ENCODE results near the gene ZNF487. TPM values are rescaled to one million over a fixed set of nuclear protein-coding genes. Genes with fewer than 3 reads are reported as not detected.

Gene ZNF487
- total and polyA plus RNA-seq, 2 experiments from 2014 or later: 8.1 to 8.9 TPM

- H3K27me3 ChIP-seq: no peaks in the 10 kb centered on the region
- H3K36me3 ChIP-seq (replicated peaks; ENCODE audit: insufficient read depth, low read depth): no peaks in the 10 kb centered on the region
- H3K79me2 ChIP-seq: no peaks in the 10 kb centered on the region
- H3K4me1 ChIP-seq (ENCODE audit: insufficient read depth): peaks cover 14% of the 10 kb centered on the region
- no peaks in the 10 kb centered on the region for H3K9me3 ChIP-seq (ENCODE audit: low read depth)
- TF ChIP-seq CTCF (IDR thresholded peaks at IDR 0.05; ENCODE audit: poor library complexity) (no peak), EZH2phosphoT487 (IDR thresholded peaks at IDR 0.05; ENCODE audit: low read depth, severe bottlenecking, unreplicated experiment) (no peak), EZH2 (IDR thresholded peaks at IDR 0.05; ENCODE audit: borderline replicate concordance) (no peak)
- no peak overlapping the region for H3K27ac ChIP-seq
- H3K4me2 ChIP-seq: no peak overlapping the region
- no peak overlapping the region for H2AFZ ChIP-seq
- no peaks in the 10 kb centered on the region for H4K20me1 ChIP-seq (ENCODE audit: insufficient read depth, poor library complexity, severe bottlenecking)
- DNase-seq (ENCODE audit: low spot score): no peak
- no peaks in the 10 kb centered on the region for H3K9me2 ChIP-seq (replicated peaks; ENCODE audit: insufficient read depth)
- H3K4me3 ChIP-seq: no peak overlapping the region
- WGBS (ENCODE audit: low lambda C conversion rate, missing lambda C conversion rate): 79% methylated on average over 14 of the region's 14 CpGs
Observed at GRCh38 chr10:43417950-43418768, 18.8 kb upstream of the ZNF487 start.

GRCh38 chr10:43419997-43420368, 16.9 kb upstream of the ZNF487 start:
- WGBS (ENCODE audit: low lambda C conversion rate, missing lambda C conversion rate): 87% methylated on average over 18 of the region's 18 CpGs
- no peaks in the 10 kb centered on the region for H3K79me2 ChIP-seq
- peak overlapping the region; percentile 88 for H3K4me2 ChIP-seq
- no peaks in the 10 kb centered on the region for H3K27me3 ChIP-seq
- H3K4me1 ChIP-seq (ENCODE audit: insufficient read depth): peaks cover 14% of the 10 kb centered on the region
- no peaks in the 10 kb centered on the region for H4K20me1 ChIP-seq (ENCODE audit: insufficient read depth, poor library complexity, severe bottlenecking)
- H2AFZ ChIP-seq: peak overlapping the region; percentile 90
- H3K27ac ChIP-seq: peak overlapping the region; percentile 99
- no peaks in the 10 kb centered on the region for H3K36me3 ChIP-seq (replicated peaks; ENCODE audit: insufficient read depth, low read depth)
- H3K4me3 ChIP-seq: peak overlapping the region; percentile 27
- TF ChIP-seq EZH2 (IDR thresholded peaks at IDR 0.05; ENCODE audit: borderline replicate concordance) (no peak), EZH2phosphoT487 (IDR thresholded peaks at IDR 0.05; ENCODE audit: low read depth, severe bottlenecking, unreplicated experiment) (no peak), CTCF (IDR thresholded peaks at IDR 0.05; ENCODE audit: poor library complexity) (no peak)
- H3K9me2 ChIP-seq (replicated peaks; ENCODE audit: insufficient read depth): no peaks in the 10 kb centered on the region
- no peaks in the 10 kb centered on the region for H3K9me3 ChIP-seq (ENCODE audit: low read depth)
- DNase-seq (ENCODE audit: low spot score): no peak

- H3K4me3 ChIP-seq: peak overlapping the region; percentile 27
- H3K4me2 ChIP-seq: peak overlapping the region; percentile 88
- TF ChIP-seq EZH2phosphoT487 (IDR thresholded peaks at IDR 0.05; ENCODE audit: low read depth, severe bottlenecking, unreplicated experiment) (no peak), EZH2 (IDR thresholded peaks at IDR 0.05; ENCODE audit: borderline replicate concordance) (no peak), CTCF (IDR thresholded peaks at IDR 0.05; ENCODE audit: poor library complexity) (peak; percentile 43)
- no peaks in the 10 kb centered on the region for H3K36me3 ChIP-seq (replicated peaks; ENCODE audit: insufficient read depth, low read depth)
- 3% methylated on average over 48 of the region's 63 CpGs for WGBS (ENCODE audit: low lambda C conversion rate, missing lambda C conversion rate)
- peaks cover 14% of the 10 kb centered on the region for H3K4me1 ChIP-seq (ENCODE audit: insufficient read depth)
- H3K9me3 ChIP-seq (ENCODE audit: low read depth): no peaks in the 10 kb centered on the region
- H4K20me1 ChIP-seq (ENCODE audit: insufficient read depth, poor library complexity, severe bottlenecking): no peaks in the 10 kb centered on the region
- DNase-seq (ENCODE audit: low spot score): peak; percentile 94
- H3K79me2 ChIP-seq: no peaks in the 10 kb centered on the region
- H2AFZ ChIP-seq: peak overlapping the region; percentile 90
- no peaks in the 10 kb centered on the region for H3K27me3 ChIP-seq
- H3K9me2 ChIP-seq (replicated peaks; ENCODE audit: insufficient read depth): no peaks in the 10 kb centered on the region
- H3K27ac ChIP-seq: peak overlapping the region; percentile 99
Observed at GRCh38 chr10:43420369-43421200, 16.3 kb upstream of the ZNF487 start.
